ENCODE measurements around the gene PON2.

PON2 gene

GRCh38 chr7:95367606-95368005 lies 67.2 kb downstream of the PON2 start:
- Histone ChIP-seq H3K27ac (ENCODE audit: low read depth, low read length) (no peak overlapping the region), H3K4me3 (ENCODE audit: low read depth in 1 of 2, low read length in 2 of 2) (no peak overlapping the region), H3K9me3 (ENCODE audit: low read length) (no peaks in the 10 kb centered on the region), H3K4me1 (ENCODE audit: insufficient read depth, low read length) (no peaks in the 10 kb centered on the region), H3K9ac (ENCODE audit: low read length) (no peak overlapping the region), H3K36me3 (ENCODE audit: insufficient read depth, low read length) (no peaks in the 10 kb centered on the region), H3K27me3 (ENCODE audit: control insufficient read depth in 1 of 2, insufficient read depth in 2 of 2, low read length in 2 of 2) (no peaks in the 10 kb centered on the region)

GRCh38 chr7:95365151-95365550 lies 69.7 kb downstream of the PON2 start:
- Histone ChIP-seq H3K27ac (ENCODE audit: low read depth, low read length) (no peak overlapping the region), H3K9me3 (ENCODE audit: low read length) (no peaks in the 10 kb centered on the region), H3K4me1 (ENCODE audit: insufficient read depth, low read length) (no peaks in the 10 kb centered on the region), H3K4me3 (ENCODE audit: low read depth in 1 of 2, low read length in 2 of 2) (no peak overlapping the region), H3K36me3 (ENCODE audit: insufficient read depth, low read length) (no peaks in the 10 kb centered on the region), H3K9ac (ENCODE audit: low read length) (no peak overlapping the region), H3K27me3 (ENCODE audit: control insufficient read depth in 1 of 2, insufficient read depth in 2 of 2, low read length in 2 of 2) (no peaks in the 10 kb centered on the region)

GRCh38 chr7:95357623-95358022 lies 77.2 kb downstream of the PON2 start:
- H3K4me3 ChIP-seq (ENCODE audit: low read depth in 1 of 2, low read length in 2 of 2), result no peak overlapping the region
- no peaks in the 10 kb centered on the region for H3K4me1 ChIP-seq (ENCODE audit: insufficient read depth, low read length)
- H3K36me3 ChIP-seq (ENCODE audit: insufficient read depth, low read length), result no peaks in the 10 kb centered on the region
- H3K9me3 ChIP-seq (ENCODE audit: low read length), result no peaks in the 10 kb centered on the region
- no peaks in the 10 kb centered on the region for H3K27me3 ChIP-seq (ENCODE audit: control insufficient read depth in 1 of 2, insufficient read depth in 2 of 2, low read length in 2 of 2)
- H3K27ac ChIP-seq (ENCODE audit: low read depth, low read length), result no peak overlapping the region
- H3K9ac ChIP-seq (ENCODE audit: low read length), result no peak overlapping the region
